GM12878 (cell line): Measurements from ENCODE around the gene VRK3. TPM values are rescaled to one million over a fixed set of nuclear protein-coding genes. Genes with fewer than 3 reads are reported as not detected.

Experiments used
- ATAC-seq: fragments of 200-7000 bp; cut with Tn5 transposase; 3 replicates; pipeline ENCODE4 v1.9.1; 2020; ENCODE audit warnings: mild to moderate bottlenecking, moderate library complexity
- BruUV-seq: library from RNA; stranded (reverse); fragments of 400-500 nt; replicated peaks from 2 replicates; lab custom pipeline; 2021; lab: Mats Ljungman, UMichigan
- CTCF ChIA-PET: fragments of 300-600 bp; sonication (Branson Sonifier 250); formaldehyde crosslinking; extraction: SDS; loops from one replicate; lab custom pipeline; 2021; ENCODE audit warnings: inconsistent platforms; lab: Yijun Ruan, JAX
- POLR2A ChIA-PET: fragments of 350-600 bp; formaldehyde crosslinking; extraction: SDS; loops from one replicate; lab custom pipeline; 2021; ENCODE audit warnings: inconsistent platforms; lab: Charles Lee
- RAD21 ChIA-PET: fragments of 300-600 bp; sonication (Branson Sonifier 250); formaldehyde crosslinking; loops from one replicate; lab custom pipeline; 2023; ENCODE audit warnings: antibody characterized with exemption; ENCODE audit not compliant: unreplicated experiment; lab: Charles Lee
- SMC1A ChIA-PET: fragments of 300-600 bp; sonication (Branson Sonifier 250); formaldehyde crosslinking; loops from one replicate; lab custom pipeline; 2023; ENCODE audit not compliant: unreplicated experiment, uncharacterized antibody; lab: Charles Lee
- DNase-seq: peaks from one replicate; pipeline ENCODE4 v3.0.0-alpha.2; 2011; ENCODE audit warnings: low read depth, low spot score
- FAIRE-seq: peaks from 3 replicates; lab custom pipeline; 2011; peaks lifted over from hg19 to GRCh38; lab: Jason Lieb, UNC
- H2AFZ ChIP-seq: 2 replicates; pipeline ENCODE4 v1.6.0; 2011; ENCODE audit warnings: low read depth, low read length, control low read depth; ENCODE audit not compliant: control insufficient read depth
- H3K27ac ChIP-seq: 2 replicates; pipeline ENCODE4 v1.5.1; 2011; ENCODE audit warnings: control low read depth; ENCODE audit not compliant: control insufficient read depth, insufficient read depth
- H3K27me3 ChIP-seq, 2 experiments: replicated peaks in 1 of 2; 2 replicates each; pipeline versions ENCODE4 v1.6.0 to v1.6.1; 2011; ENCODE audit warnings: low read length in 1 of 2; ENCODE audit not compliant: control insufficient read depth in 2 of 2, insufficient read depth in 2 of 2
- H3K36me3 ChIP-seq, 2 experiments: 2 replicates each; pipeline ENCODE4 v1.5.1; 2011; ENCODE audit warnings: low read length in 1 of 2; ENCODE audit not compliant: control insufficient read depth in 2 of 2, insufficient read depth in 2 of 2
- H3K4me1 ChIP-seq: 2 replicates; pipeline ENCODE4 v1.6.1; 2011; ENCODE audit warnings: mild to moderate bottlenecking, low read length, moderate library complexity, mixed read lengths; ENCODE audit not compliant: control insufficient read depth, insufficient read depth
- H3K4me2 ChIP-seq: 2 replicates; pipeline ENCODE4 v1.6.0; 2011; ENCODE audit warnings: control low read depth; ENCODE audit not compliant: control insufficient read depth, insufficient read depth
- H3K4me3 ChIP-seq: fragments of 200-600 bp; sonication (generic); 2 replicates; pipeline ENCODE4 v1.5.1; 2016
- H3K79me2 ChIP-seq: 2 replicates; pipeline ENCODE4 v1.6.0; 2011; ENCODE audit warnings: low read length; ENCODE audit not compliant: control insufficient read depth, insufficient read depth
- H3K9ac ChIP-seq: 2 replicates; pipeline ENCODE4 v1.8.0; 2011; ENCODE audit warnings: low read length, control low read depth, mixed read lengths; ENCODE audit not compliant: control insufficient read depth, insufficient read depth
- H3K9me3 ChIP-seq: replicated peaks from 3 replicates; pipeline ENCODE4 v1.5.1; 2011; ENCODE audit warnings: mild to moderate bottlenecking, low read length; ENCODE audit not compliant: control insufficient read depth, insufficient read depth
- H4K20me1 ChIP-seq: 2 replicates; pipeline ENCODE4 v1.6.0; 2011; ENCODE audit not compliant: control insufficient read depth, insufficient read depth
- BMI1 ChIP-seq: fragments of 450-650 bp; IDR thresholded peaks from 2 replicates; pipeline ENCODE4 v1.6.1; 2016; ENCODE audit warnings: mild to moderate bottlenecking, moderate library complexity, borderline replicate concordance
- CBX5 ChIP-seq: sonication (generic); IDR thresholded peaks from 2 replicates; pipeline ENCODE4 v1.6.1; 2016; ENCODE audit warnings: low read depth, moderate library complexity, mild to moderate bottlenecking, inconsistent platforms
- DPF2 ChIP-seq: fragments of 450-650 bp; IDR thresholded peaks from 2 replicates; pipeline ENCODE4 v1.6.1; 2017; ENCODE audit warnings: mild to moderate bottlenecking
- EZH2 ChIP-seq: IDR thresholded peaks from 2 replicates; pipeline ENCODE4 v1.6.1; 2012; ENCODE audit warnings: low read depth, mild to moderate bottlenecking, control low read depth, inconsistent platforms, low read length, borderline replicate concordance; ENCODE audit not compliant: control insufficient read depth
- IKZF2 ChIP-seq, 2 experiments: fragments of 450-650 bp; IDR thresholded peaks; 2 replicates each; pipeline ENCODE4 v1.6.1; 2017; ENCODE audit warnings: mild to moderate bottlenecking in 2 of 2, moderate library complexity in 2 of 2
- KAT2A ChIP-seq: conservative IDR thresholded peaks from 2 replicates; pipeline ENCODE4 v1.6.1; 2011; ENCODE audit warnings: low read depth, low read length; ENCODE audit not compliant: control insufficient read depth
- KLF5 ChIP-seq: fragments of 450-650 bp; IDR thresholded peaks from 2 replicates; pipeline ENCODE4 v1.6.1; 2014; ENCODE audit warnings: mild to moderate bottlenecking; ENCODE audit not compliant: partially characterized antibody
- TBL1XR1 ChIP-seq: IDR thresholded peaks from 2 replicates; pipeline ENCODE4 v1.6.1; 2012; ENCODE audit warnings: low read depth, low read length, improper control_type of control experiment
- WGBS: methylation state at CpG from one replicate; pipeline ENCODE4 v1.1.6; 2016; ENCODE audit warnings: low lambda C conversion rate; ENCODE audit not compliant: insufficient replicate concordance, insufficient coverage; ENCODE audit errors: missing lambda C conversion rate; 5-methylcytosine and 5-hydroxymethylcytosine counted together
- in situ Hi-C: fragments of 300-500 bp; cut with MboI; formaldehyde crosslinking; loops from 9 replicates; pipeline ENCODE4 v1.14.3; 2018; ENCODE audit warnings: mixed read lengths
- intact Hi-C: fragments of 100-400 bp; cut with micrococcal nuclease; formaldehyde crosslinking; loops from one replicate; pipeline ENCODE4 v1.14.2; 2022; ENCODE audit not compliant: unreplicated experiment
- polyA plus RNA-seq, 11 experiments: library from polyadenylated mRNA; depleted of rRNA in 4 of 11; unstranded in 6 of 11; stranded (reverse) in 5 of 11; fragments of >200 nt; fragmentation: Nextera tagmentation in 4 of 11; fragmentation: Illumina TruSeq in 1 of 11; extraction: Ambion mirVana in 4 of 11; extraction: Trizol in 1 of 11; gene quantifications; 1 replicate in 1 of 11; 2 replicates in 10 of 11; pipeline versions ENCODE4 v1.2.1 to v1.2.3, GENCODE V29; 2011 to 2016; ENCODE audit warnings: inconsistent platforms in 2 of 11, missing spikeins in 2 of 11, low read depth in 1 of 11
- total RNA-seq, 4 experiments: library from RNA; depleted of rRNA in 3 of 4; stranded (reverse); fragments of >200 nt in 3 of 4; fragmentation: Illumina TruSeq in 1 of 4; extraction: Trizol in 1 of 4; gene quantifications; 2 replicates each; pipeline versions ENCODE4 v1.2.1 to v1.2.3, GENCODE V29; 2013 to 2021

Gene VRK3
- total and polyA plus RNA-seq, 10 of the 15 experiments (the other 5 are each of a cell fraction or from before 2014, with no cell fraction given) = 17.3 to 61.9 (median 35.5) TPM

DNA sequence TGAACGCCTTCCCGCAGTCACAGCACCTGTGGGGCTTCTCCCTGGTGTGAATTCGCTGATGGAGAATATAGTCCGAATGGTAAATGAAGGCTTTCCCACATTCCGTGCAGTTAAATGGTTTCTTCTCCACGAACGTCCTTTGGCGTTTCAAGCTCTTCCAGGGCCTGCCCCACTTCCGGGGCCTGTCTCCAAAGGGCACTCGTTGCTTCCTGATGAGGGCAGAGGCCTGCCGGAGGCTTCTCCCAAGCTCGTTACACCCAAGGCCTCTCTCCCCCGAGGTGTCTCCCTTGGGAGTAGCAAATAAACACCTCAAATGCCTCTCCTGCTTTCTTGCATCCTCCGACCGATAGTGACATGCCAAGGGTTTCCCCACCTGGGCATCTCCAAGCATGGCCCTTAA, 34.9 kb upstream of the VRK3 start (continued):
- TF ChIP-seq DPF2 (no peak), TBL1XR1 (no peak)

DNA sequence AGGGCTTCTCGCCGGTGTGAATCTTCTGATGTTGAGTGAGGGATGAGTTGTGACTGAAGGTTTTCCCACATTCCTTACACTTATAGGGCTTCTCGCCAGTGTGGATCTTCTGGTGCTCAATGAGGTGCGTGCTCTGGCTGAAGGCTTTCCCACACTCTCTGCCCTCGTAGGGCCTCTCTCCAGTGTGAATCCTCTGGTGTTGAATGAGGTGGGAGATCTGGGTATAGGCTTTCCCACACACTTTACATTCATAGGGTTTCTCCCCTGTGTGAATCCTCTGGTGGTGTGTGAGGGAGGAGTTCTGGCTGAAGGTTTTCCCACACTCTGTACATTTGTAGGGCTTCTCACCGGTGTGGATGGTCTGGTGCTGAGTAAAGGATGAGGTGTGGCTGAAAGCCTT, 33.9 kb upstream of the VRK3 start:
- FAIRE-seq = no peak
- intact Hi-C loops = no loop called here
- RAD21 ChIA-PET = no interaction called here
- Histone ChIP-seq H3K79me2 (no peaks in the 10 kb centered on the region), H3K27ac (no peak overlapping the region), H3K9ac (no peak overlapping the region), H4K20me1 (no peaks in the 10 kb centered on the region), H3K4me3 (no peak overlapping the region), H3K9me3 (peaks cover 21% of the 10 kb centered on the region), H3K36me3 (no peaks in the 10 kb centered on the region), H3K4me2 (no peak overlapping the region), H3K4me1 (no peaks in the 10 kb centered on the region), H2AFZ (no peak overlapping the region), H3K27me3 (no peaks in the 10 kb centered on the region)
- WGBS = 68% methylated on average over 6 of the region's 6 CpGs
- SMC1A ChIA-PET = no interaction called here
- CTCF ChIA-PET = no interaction called here
- no TSS peak for BruUV-seq
- POLR2A ChIA-PET = no interaction called here
- in situ Hi-C loops = no loop called here
- TF ChIP-seq KLF5 = no peak
- TF ChIP-seq CBX5 = peak; percentile 79; the same call in 1 of the 2 replicates
- no peak for ATAC-seq
- no peak for DNase-seq

DNA sequence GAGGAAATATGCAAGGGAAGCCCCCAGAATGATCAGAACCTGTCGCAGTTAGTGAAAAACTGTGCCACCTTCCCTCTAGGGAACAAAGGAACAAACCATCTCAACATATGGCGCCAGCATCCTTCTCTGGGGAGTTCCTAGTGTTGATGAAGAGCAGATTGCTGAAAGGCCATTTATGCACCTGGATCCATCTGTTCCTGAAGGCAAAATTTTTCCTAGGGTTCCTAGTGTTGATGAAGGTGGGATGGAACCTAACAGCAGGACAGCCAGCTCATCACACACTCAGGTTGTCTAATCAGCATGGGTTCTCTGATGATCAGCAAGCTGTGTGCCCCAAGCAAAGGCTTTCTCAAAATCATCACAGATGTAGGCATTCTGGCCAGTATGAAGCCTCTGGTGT, 33.3 kb upstream of the VRK3 start:
- Histone ChIP-seq H3K79me2 (no peaks in the 10 kb centered on the region), H3K36me3 (no peaks in the 10 kb centered on the region), H3K27ac (no peak overlapping the region), H3K4me2 (no peak overlapping the region), H4K20me1 (no peaks in the 10 kb centered on the region), H3K9ac (no peak overlapping the region), H2AFZ (no peak overlapping the region), H3K9me3 (peaks cover 21% of the 10 kb centered on the region), H3K4me1 (no peaks in the 10 kb centered on the region), H3K27me3 (no peaks in the 10 kb centered on the region), H3K4me3 (no peak overlapping the region)
- SMC1A ChIA-PET = no interaction called here
- no peak for FAIRE-seq
- 72% methylated on average over 2 of the region's 2 CpGs for WGBS
- DNase-seq = no peak
- CTCF ChIA-PET = no interaction called here
- RAD21 ChIA-PET = no interaction called here
- in situ Hi-C loops = no loop called here
- ATAC-seq = no peak
- BruUV-seq = no TSS peak
- intact Hi-C loops = no loop called here
- POLR2A ChIA-PET = no interaction called here
- TF ChIP-seq KAT2A (no peak), BMI1 (no peak), EZH2 (no peak), IKZF2 (IDR thresholded peaks at IDR 0.05) (no peak)
